WTC11 (cell line): ENCODE data around the gene TUBGCP2.

Source experiments
- ATF1 ChIP-seq: sonication (generic); formaldehyde crosslinking; IDR thresholded peaks from 2 replicates; pipeline ENCODE4 v1.8.1; 2023; ENCODE audit warnings: mild to moderate bottlenecking, moderate library complexity, missing genetic modification reagents
- CREB1 ChIP-seq: sonication (generic); formaldehyde crosslinking; IDR thresholded peaks from 2 replicates; pipeline ENCODE4 v1.8.0; 2023; ENCODE audit warnings: mild to moderate bottlenecking, missing genetic modification reagents
- CTCF ChIP-seq: fragments of 200-600 bp; IDR thresholded peaks from 2 replicates; pipeline ENCODE4 v1.8.0; 2022; ENCODE audit warnings: antibody characterized with exemption
- NR2C2 ChIP-seq: sonication (generic); formaldehyde crosslinking; IDR thresholded peaks from 2 replicates; pipeline ENCODE4 v1.8.0; 2022; ENCODE audit warnings: mild to moderate bottlenecking, missing genetic modification reagents
- TCF7 ChIP-seq: sonication (generic); formaldehyde crosslinking; IDR thresholded peaks from 2 replicates; pipeline ENCODE4 v1.8.0; 2022; ENCODE audit warnings: mild to moderate bottlenecking, low read depth, missing genetic modification reagents, moderate library complexity
- ZBTB21 ChIP-seq: sonication (generic); formaldehyde crosslinking; IDR thresholded peaks from 2 replicates; pipeline ENCODE4 v1.8.1; 2023; ENCODE audit warnings: mild to moderate bottlenecking, missing genetic modification reagents, borderline replicate concordance
- ZNF121 ChIP-seq: sonication (generic); formaldehyde crosslinking; IDR thresholded peaks from 2 replicates; pipeline ENCODE4 v1.8.0; 2023; ENCODE audit warnings: missing genetic modification reagents
- ZNF232 ChIP-seq: sonication (generic); formaldehyde crosslinking; IDR thresholded peaks from 2 replicates; pipeline ENCODE4 v1.8.0; 2022; ENCODE audit warnings: mild to moderate bottlenecking, missing genetic modification reagents
- ZNF423 ChIP-seq: fragments of 250-450 bp; sonication (Bioruptor Pico); IDR thresholded peaks from 2 replicates; pipeline ENCODE4 v2.1.2; 2022; ENCODE audit warnings: mild to moderate bottlenecking, moderate library complexity
- TF ChIP-seq, protein P1 (sequence below): sonication (generic); formaldehyde crosslinking; IDR thresholded peaks from 2 replicates; pipeline ENCODE4 v1.8.1; 2022; ENCODE audit warnings: low read depth, missing genetic modification reagents, borderline replicate concordance
- TF ChIP-seq, protein P2 (sequence below): fragments of 250-450 bp; sonication (Bioruptor Pico); IDR thresholded peaks from 2 replicates; pipeline ENCODE4 v1.8.0; 2021; ENCODE audit warnings: mild to moderate bottlenecking
- TF ChIP-seq, protein P3 (sequence below): sonication (generic); formaldehyde crosslinking; IDR thresholded peaks from 2 replicates; pipeline ENCODE4 v1.8.0; 2022; ENCODE audit warnings: missing genetic modification reagents

DNA sequence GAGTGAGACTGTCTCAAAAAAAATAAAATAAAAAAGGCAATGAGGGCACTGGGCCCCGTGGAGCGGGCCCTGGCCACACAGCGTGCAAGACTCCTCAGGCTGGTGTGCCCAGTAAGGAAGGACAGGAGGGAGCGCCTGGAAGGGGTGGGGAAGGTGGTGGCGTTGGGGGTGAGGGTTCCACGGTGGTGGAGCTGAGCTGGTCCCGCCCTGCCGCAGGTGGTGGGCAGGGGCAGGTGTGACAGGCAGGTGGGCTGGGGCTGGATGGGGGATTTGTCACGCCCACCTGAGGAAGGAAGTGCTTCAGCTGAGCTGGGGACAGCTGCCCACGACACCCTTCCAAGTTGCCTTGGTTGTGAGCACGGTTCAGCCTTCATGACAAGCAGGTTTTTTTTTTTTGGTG is 37.7 kb upstream of the TUBGCP2 start:
- no peak for TF ChIP-seq ZNF121 (CRISPR knock-in tag)
- TF ChIP-seq CTCF: no peak
- TF ChIP-seq, protein P1, sequence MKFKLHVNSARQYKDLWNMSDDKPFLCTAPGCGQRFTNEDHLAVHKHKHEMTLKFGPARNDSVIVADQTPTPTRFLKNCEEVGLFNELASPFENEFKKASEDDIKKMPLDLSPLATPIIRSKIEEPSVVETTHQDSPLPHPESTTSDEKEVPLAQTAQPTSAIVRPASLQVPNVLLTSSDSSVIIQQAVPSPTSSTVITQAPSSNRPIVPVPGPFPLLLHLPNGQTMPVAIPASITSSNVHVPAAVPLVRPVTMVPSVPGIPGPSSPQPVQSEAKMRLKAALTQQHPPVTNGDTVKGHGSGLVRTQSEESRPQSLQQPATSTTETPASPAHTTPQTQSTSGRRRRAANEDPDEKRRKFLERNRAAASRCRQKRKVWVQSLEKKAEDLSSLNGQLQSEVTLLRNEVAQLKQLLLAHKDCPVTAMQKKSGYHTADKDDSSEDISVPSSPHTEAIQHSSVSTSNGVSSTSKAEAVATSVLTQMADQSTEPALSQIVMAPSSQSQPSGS (CRISPR knock-in tag): no peak
- no peak for TF ChIP-seq ATF1
- TF ChIP-seq, protein P2, sequence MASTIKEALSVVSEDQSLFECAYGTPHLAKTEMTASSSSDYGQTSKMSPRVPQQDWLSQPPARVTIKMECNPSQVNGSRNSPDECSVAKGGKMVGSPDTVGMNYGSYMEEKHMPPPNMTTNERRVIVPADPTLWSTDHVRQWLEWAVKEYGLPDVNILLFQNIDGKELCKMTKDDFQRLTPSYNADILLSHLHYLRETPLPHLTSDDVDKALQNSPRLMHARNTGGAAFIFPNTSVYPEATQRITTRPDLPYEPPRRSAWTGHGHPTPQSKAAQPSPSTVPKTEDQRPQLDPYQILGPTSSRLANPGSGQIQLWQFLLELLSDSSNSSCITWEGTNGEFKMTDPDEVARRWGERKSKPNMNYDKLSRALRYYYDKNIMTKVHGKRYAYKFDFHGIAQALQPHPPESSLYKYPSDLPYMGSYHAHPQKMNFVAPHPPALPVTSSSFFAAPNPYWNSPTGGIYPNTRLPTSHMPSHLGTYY (CRISPR knock-in tag): no peak
- TF ChIP-seq ZBTB21 (CRISPR knock-in tag): no peak
- TF ChIP-seq ZNF232 (CRISPR knock-in tag): no peak
- no peak for TF ChIP-seq NR2C2 (CRISPR knock-in tag)
- no peak for TF ChIP-seq TCF7 (CRISPR knock-in tag)
- no peak for TF ChIP-seq CREB1
- TF ChIP-seq, protein P3, sequence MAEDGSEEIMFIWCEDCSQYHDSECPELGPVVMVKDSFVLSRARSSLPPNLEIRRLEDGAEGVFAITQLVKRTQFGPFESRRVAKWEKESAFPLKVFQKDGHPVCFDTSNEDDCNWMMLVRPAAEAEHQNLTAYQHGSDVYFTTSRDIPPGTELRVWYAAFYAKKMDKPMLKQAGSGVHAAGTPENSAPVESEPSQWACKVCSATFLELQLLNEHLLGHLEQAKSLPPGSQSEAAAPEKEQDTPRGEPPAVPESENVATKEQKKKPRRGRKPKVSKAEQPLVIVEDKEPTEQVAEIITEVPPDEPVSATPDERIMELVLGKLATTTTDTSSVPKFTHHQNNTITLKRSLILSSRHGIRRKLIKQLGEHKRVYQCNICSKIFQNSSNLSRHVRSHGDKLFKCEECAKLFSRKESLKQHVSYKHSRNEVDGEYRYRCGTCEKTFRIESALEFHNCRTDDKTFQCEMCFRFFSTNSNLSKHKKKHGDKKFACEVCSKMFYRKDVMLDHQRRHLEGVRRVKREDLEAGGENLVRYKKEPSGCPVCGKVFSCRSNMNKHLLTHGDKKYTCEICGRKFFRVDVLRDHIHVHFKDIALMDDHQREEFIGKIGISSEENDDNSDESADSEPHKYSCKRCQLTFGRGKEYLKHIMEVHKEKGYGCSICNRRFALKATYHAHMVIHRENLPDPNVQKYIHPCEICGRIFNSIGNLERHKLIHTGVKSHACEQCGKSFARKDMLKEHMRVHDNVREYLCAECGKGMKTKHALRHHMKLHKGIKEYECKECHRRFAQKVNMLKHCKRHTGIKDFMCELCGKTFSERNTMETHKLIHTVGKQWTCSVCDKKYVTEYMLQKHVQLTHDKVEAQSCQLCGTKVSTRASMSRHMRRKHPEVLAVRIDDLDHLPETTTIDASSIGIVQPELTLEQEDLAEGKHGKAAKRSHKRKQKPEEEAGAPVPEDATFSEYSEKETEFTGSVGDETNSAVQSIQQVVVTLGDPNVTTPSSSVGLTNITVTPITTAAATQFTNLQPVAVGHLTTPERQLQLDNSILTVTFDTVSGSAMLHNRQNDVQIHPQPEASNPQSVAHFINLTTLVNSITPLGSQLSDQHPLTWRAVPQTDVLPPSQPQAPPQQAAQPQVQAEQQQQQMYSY (CRISPR knock-in tag): no peak
- TF ChIP-seq ZNF423 (CRISPR knock-in tag): no peak
